BJ (cell line): ENCODE data around the gene KLK10. TPM values are rescaled to one million over a fixed set of nuclear protein-coding genes. Genes with fewer than 3 reads are reported as not detected.

Experiments used
- CTCF ChIA-PET: fragments of 350-600 bp; formaldehyde crosslinking; extraction: SDS; loops from one replicate; lab custom pipeline; 2021; ENCODE audit warnings: antibody characterized with exemption, inconsistent platforms; lab: Yijun Ruan, JAX
- POLR2A ChIA-PET: fragments of 300-600 bp; sonication (Branson Sonifier 250); formaldehyde crosslinking; extraction: SDS; loops from one replicate; lab custom pipeline; 2021; ENCODE audit warnings: antibody characterized with exemption; lab: Charles Lee
- DNase-seq: peaks from one replicate; pipeline ENCODE4 v3.0.0-alpha.2; 2011; ENCODE audit warnings: low read depth
- H3K27me3 ChIP-seq: 2 replicates; pipeline ENCODE4 v1.6.0; 2011; ENCODE audit warnings: low read length; ENCODE audit not compliant: control insufficient read depth, insufficient read depth
- H3K36me3 ChIP-seq: 2 replicates; pipeline ENCODE4 v1.5.1; 2011; ENCODE audit warnings: low read length; ENCODE audit not compliant: control insufficient read depth, insufficient read depth
- H3K4me3 ChIP-seq: 2 replicates; pipeline ENCODE4 v1.5.1; 2011; ENCODE audit warnings: low read depth, mild to moderate bottlenecking, control low read depth, low read length
- polyA plus RNA-seq: library from polyadenylated mRNA; depleted of rRNA; stranded (reverse); fragments of >200 nt; gene quantifications from 2 replicates; pipeline ENCODE4 v1.2.3, GENCODE V29; 2011
- TF ChIP-seq, protein P1 (sequence below): IDR thresholded peaks from 2 replicates; pipeline ENCODE4 v1.5.1; 2011; ENCODE audit warnings: low read depth, mild to moderate bottlenecking, control low read depth, inconsistent platforms, low read length, moderate library complexity; ENCODE audit not compliant: insufficient read depth

Gene KLK10
- polyA plus RNA-seq, 1 experiment = not detected

DNA sequence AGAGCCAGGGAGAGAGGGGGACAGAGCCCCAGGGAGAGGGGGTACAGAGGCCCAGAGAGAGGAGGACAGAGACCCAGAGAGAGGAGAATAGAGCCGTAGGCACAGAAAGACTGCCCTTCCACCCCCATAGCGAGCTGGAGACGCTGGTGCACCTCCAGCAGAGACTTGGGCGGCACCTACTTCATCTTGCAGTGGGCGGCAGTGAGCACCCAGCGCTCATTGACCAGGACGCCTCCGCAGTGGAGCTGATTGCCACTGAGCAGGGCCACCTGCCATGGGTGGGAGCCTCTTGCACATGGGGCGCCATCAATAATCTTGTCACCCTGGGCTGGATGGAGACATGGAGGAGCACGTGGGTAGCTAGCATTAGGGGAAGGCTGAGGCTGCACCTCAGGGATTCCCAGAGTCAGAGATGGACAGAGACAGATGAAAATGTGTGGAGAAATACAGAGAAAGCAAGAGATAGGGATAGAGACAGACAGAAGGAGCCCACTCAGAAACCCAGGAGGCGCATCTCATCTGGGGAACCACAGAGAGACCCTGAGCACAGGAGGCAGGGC is 37.8 kb downstream of the KLK10 start:
- H3K27me3 ChIP-seq = no peaks in the 10 kb centered on the region
- no peak for DNase-seq
- ChIA-PET POLR2A (no interaction called here), CTCF (interaction anchor here (0.6 kb wide), 1 partner anchor 98 kb away, joined by 3 read pairs; no protein-coding TSS in a partner anchor)
- TF ChIP-seq, protein P1, sequence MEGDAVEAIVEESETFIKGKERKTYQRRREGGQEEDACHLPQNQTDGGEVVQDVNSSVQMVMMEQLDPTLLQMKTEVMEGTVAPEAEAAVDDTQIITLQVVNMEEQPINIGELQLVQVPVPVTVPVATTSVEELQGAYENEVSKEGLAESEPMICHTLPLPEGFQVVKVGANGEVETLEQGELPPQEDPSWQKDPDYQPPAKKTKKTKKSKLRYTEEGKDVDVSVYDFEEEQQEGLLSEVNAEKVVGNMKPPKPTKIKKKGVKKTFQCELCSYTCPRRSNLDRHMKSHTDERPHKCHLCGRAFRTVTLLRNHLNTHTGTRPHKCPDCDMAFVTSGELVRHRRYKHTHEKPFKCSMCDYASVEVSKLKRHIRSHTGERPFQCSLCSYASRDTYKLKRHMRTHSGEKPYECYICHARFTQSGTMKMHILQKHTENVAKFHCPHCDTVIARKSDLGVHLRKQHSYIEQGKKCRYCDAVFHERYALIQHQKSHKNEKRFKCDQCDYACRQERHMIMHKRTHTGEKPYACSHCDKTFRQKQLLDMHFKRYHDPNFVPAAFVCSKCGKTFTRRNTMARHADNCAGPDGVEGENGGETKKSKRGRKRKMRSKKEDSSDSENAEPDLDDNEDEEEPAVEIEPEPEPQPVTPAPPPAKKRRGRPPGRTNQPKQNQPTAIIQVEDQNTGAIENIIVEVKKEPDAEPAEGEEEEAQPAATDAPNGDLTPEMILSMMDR = no peak
- H3K36me3 ChIP-seq = no peaks in the 10 kb centered on the region
- H3K4me3 ChIP-seq = no peak overlapping the region

DNA sequence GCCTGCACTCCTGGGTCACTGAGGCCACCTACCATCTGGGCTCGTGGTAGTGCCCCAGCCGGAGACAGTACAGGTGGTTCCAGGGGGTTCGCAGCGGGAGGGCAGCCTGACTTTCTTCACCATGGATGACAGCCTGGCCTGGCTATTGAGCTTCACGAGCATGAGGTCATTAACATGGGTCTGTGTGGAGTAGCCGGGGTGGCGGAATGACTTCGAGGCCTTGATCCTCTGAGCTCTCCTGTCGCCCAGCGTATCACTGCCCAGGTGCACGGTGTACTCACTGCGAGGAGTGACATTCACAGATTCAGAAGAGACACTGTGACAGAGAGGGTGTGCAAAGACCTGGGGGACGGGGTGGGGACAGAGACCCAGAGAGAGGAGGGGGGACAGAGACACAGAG is 39.3 kb downstream of the KLK10 start:
- no peak for DNase-seq
- TF ChIP-seq, protein P1 = no peak
- ChIA-PET POLR2A (no interaction called here), CTCF (interaction anchor here (0.6 kb wide), 1 partner anchor 114 kb away, joined by 4 read pairs; no protein-coding TSS in a partner anchor)
- no peaks in the 10 kb centered on the region for H3K27me3 ChIP-seq
- no peak overlapping the region for H3K4me3 ChIP-seq
- H3K36me3 ChIP-seq = no peaks in the 10 kb centered on the region

DNA sequence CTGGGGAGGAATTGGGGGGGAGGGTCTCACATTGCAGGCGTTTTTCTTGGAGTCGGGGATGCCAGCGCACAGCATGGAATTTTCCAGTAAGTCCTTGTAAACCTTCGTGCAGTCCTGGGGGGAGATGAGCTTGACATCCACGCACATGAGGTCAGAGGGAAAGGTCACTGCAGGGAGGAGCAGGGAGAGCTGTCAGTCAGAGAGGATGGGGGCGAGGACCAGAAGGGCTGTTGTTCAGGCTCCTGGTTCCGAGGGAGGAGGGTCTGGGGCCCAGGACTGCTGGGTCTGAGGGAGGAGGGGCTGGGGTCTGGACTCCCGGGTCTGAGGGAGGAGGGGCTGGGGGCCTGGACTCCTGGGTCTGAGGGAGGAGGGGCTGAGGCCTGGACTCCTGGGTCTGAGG is 39.8 kb downstream of the KLK10 start:
- CTCF ChIA-PET = no interaction called here
- Histone ChIP-seq H3K36me3 (no peaks in the 10 kb centered on the region), H3K4me3 (no peak overlapping the region), H3K27me3 (no peaks in the 10 kb centered on the region)
- POLR2A ChIA-PET = no interaction called here
- TF ChIP-seq, protein P1 = no peak
- DNase-seq = no peak

DNA sequence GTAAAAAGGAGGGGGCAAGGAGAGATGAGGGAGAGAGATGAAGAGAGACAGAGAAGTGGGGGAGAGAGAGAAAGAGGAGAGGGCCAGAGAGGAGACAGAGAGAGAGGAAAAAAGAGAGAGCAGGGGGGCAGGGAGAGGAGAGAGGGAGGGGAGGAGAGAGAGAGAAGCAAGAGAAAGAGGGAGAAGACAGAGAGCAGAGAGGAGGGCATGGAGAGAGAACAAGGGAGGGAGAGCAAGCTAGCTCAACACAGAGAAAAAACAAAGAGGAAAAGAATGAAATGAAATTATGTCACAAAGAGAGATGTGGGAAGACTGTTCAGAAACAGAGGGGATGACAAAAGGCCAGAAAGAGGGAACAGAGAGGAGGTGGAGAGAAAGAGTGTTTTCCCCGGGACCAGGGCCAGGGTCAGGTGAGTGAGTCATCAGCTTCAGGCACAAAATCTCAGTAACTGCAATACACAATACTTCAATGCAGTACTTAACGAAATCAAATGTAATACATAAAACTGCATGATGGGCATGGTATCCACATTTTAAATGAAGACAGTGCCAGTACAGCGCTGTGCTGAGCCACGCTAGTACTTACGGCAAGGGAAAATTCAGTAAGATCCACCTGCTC is 40.6 kb downstream of the KLK10 start:
- Histone ChIP-seq H3K36me3 (no peaks in the 10 kb centered on the region), H3K27me3 (no peaks in the 10 kb centered on the region), H3K4me3 (no peak overlapping the region)
- ChIA-PET POLR2A (no interaction called here), CTCF (no interaction called here)
- TF ChIP-seq, protein P1 = no peak
- no peak for DNase-seq

DNA sequence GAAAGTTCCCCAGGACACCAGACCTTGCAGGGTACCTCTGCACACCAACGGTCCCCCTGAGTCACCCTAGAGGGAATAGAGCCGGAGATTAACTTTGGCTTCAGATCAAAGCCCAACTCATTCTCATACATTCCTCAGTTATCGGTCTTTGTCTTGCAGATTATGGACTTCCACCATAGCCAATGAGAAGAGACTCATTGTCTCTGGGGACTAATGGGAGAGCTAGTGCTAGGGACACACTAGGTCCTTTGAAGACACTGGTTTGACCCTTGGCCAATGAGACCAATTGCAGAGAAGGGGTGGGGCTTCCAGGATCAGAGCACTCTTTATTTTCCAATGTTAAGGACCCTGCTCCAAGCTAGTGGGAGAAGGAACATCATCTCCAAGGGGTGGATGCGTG is 41.9 kb downstream of the KLK10 start:
- CTCF ChIA-PET = no interaction called here
- Histone ChIP-seq H3K4me3 (no peak overlapping the region), H3K27me3 (no peaks in the 10 kb centered on the region), H3K36me3 (no peaks in the 10 kb centered on the region)
- POLR2A ChIA-PET = no interaction called here
- no peak for DNase-seq
- TF ChIP-seq, protein P1 = no peak
